Endothelial cell of umbilical vein (primary cell): ENCODE data around the gene DDX11. TPM values are rescaled to one million over a fixed set of nuclear protein-coding genes. Genes with fewer than 3 reads are reported as not detected.

Experiments used
- BruUV-seq: library from RNA; stranded (reverse); fragments of 400-500 nt; replicated peaks from 2 replicates; lab custom pipeline; 2021; lab: Mats Ljungman, UMichigan
- CTCF ChIA-PET: fragments of 300-600, 350-600 bp; sonication (Branson Sonifier 250); formaldehyde crosslinking; loops from one replicate; lab custom pipeline; 2021; ENCODE audit warnings: antibody characterized with exemption, inconsistent platforms; lab: Charles Lee
- POLR2A ChIA-PET: fragments of 300-600, 350-600 bp; sonication (Branson Sonifier 250); formaldehyde crosslinking; loops from one replicate; lab custom pipeline; 2021; ENCODE audit warnings: antibody characterized with exemption, inconsistent platforms; lab: Charles Lee
- DNase-seq: peaks from one replicate; pipeline ENCODE4 v3.0.0-alpha.2; 2011; ENCODE audit warnings: low read depth, low spot score
- FAIRE-seq: peaks from 2 replicates; lab custom pipeline; 2011; peaks lifted over from hg19 to GRCh38; lab: Jason Lieb, UNC
- H2AFZ ChIP-seq: 2 replicates; pipeline ENCODE4 v1.6.0; 2012; ENCODE audit warnings: low read depth, low read length, control low read depth, inconsistent platforms
- H3K27ac ChIP-seq: 2 replicates; pipeline ENCODE4 v1.5.1; 2011; ENCODE audit warnings: low read depth, mild to moderate bottlenecking, control low read depth, low read length, moderate library complexity; ENCODE audit not compliant: insufficient read depth
- H3K27me3 ChIP-seq, 2 experiments: 2 replicates each; pipeline versions ENCODE4 v1.6.0 to v1.6.1; 2011; ENCODE audit warnings: low read length in 2 of 2, mixed read lengths in 1 of 2; ENCODE audit not compliant: control insufficient read depth in 2 of 2, insufficient read depth in 2 of 2
- H3K36me3 ChIP-seq, 2 experiments: 2 replicates in 1 of 2; 3 replicates in 1 of 2; pipeline ENCODE4 v1.5.1; 2011; ENCODE audit warnings: low read length in 2 of 2, mild to moderate bottlenecking in 1 of 2, moderate library complexity in 1 of 2; ENCODE audit not compliant: control insufficient read depth in 2 of 2, insufficient read depth in 2 of 2; ENCODE audit errors: extremely low read depth in 1 of 2
- H3K4me1 ChIP-seq: 3 replicates; pipeline ENCODE4 v1.5.1; 2011; ENCODE audit warnings: mild to moderate bottlenecking, low read length; ENCODE audit not compliant: control insufficient read depth, insufficient read depth; ENCODE audit errors: extremely low read depth
- H3K4me2 ChIP-seq: 2 replicates; pipeline ENCODE4 v1.6.1; 2011; ENCODE audit warnings: low read length, control low read depth, mixed read lengths; ENCODE audit not compliant: insufficient read depth
- H3K4me3 ChIP-seq, 3 experiments: fragments of 200-600 bp in 1 of 3; sonication (generic), shearing (Covaris generic) in 1 of 3; replicated peaks in 1 of 3; 2 replicates each; pipeline ENCODE4 v1.5.1; 2011 to 2016; ENCODE audit warnings: control low read depth in 3 of 3, low read length in 3 of 3, mild to moderate bottlenecking in 2 of 3, inconsistent platforms in 1 of 3, low read depth in 1 of 3, moderate library complexity in 1 of 3; ENCODE audit not compliant: insufficient read depth in 1 of 3
- H3K79me2 ChIP-seq: 2 replicates; pipeline ENCODE4 v1.6.0; 2012; ENCODE audit warnings: low read length, inconsistent platforms; ENCODE audit not compliant: control insufficient read depth, insufficient read depth
- H3K9ac ChIP-seq: replicated peaks from 2 replicates; pipeline ENCODE3; 2011; ENCODE audit warnings: low read length, control low read depth; ENCODE audit not compliant: insufficient read depth; ENCODE audit errors: extremely low read depth
- H3K9me1 ChIP-seq: replicated peaks from 3 replicates; pipeline ENCODE4 v1.6.0; 2011; ENCODE audit warnings: mild to moderate bottlenecking, low read length; ENCODE audit not compliant: control insufficient read depth, insufficient read depth; ENCODE audit errors: extremely low read depth
- H3K9me3 ChIP-seq: replicated peaks from 2 replicates; pipeline ENCODE4 v1.5.1; 2012; ENCODE audit warnings: low read length, inconsistent platforms; ENCODE audit not compliant: control insufficient read depth, insufficient read depth
- H4K20me1 ChIP-seq: replicated peaks from 2 replicates; pipeline ENCODE3; 2011; ENCODE audit warnings: mild to moderate bottlenecking, low read length; ENCODE audit not compliant: control insufficient read depth, insufficient read depth; ENCODE audit errors: extremely low read depth
- EZH2 ChIP-seq: IDR thresholded peaks from 2 replicates; pipeline ENCODE4 v1.6.1; 2012; ENCODE audit warnings: borderline replicate concordance, low read depth, mild to moderate bottlenecking, moderate library complexity, low read length, inconsistent platforms; ENCODE audit not compliant: severe bottlenecking
- FOS ChIP-seq: IDR thresholded peaks from 2 replicates; pipeline ENCODE4 v1.6.1; 2011; ENCODE audit warnings: mild to moderate bottlenecking, low read length, moderate library complexity, borderline replicate concordance; ENCODE audit not compliant: insufficient read depth
- GATA2 ChIP-seq: IDR thresholded peaks from 2 replicates; pipeline ENCODE4 v1.7.0; 2011; ENCODE audit warnings: low read depth, mild to moderate bottlenecking, moderate library complexity, mixed read lengths, low read length; ENCODE audit not compliant: insufficient read length, insufficient read depth
- JUN ChIP-seq: IDR thresholded peaks from 2 replicates; pipeline ENCODE4 v1.6.1; 2011; ENCODE audit warnings: borderline replicate concordance, low read depth; ENCODE audit not compliant: insufficient read length, insufficient read depth
- MYC ChIP-seq: IDR thresholded peaks from one replicate; pipeline ENCODE4 v1.6.1; 2011; ENCODE audit warnings: mild to moderate bottlenecking, low read depth, low read length
- POLR2A ChIP-seq: IDR thresholded peaks from 2 replicates; pipeline ENCODE4 v1.6.1; 2012; ENCODE audit warnings: low read depth, mild to moderate bottlenecking, control low read depth, low read length
- POLR2AphosphoS5 ChIP-seq: IDR thresholded peaks from 2 replicates; pipeline ENCODE4 v1.6.1; 2012; ENCODE audit warnings: low read depth, mild to moderate bottlenecking, control low read depth, low read length, moderate library complexity; ENCODE audit not compliant: insufficient read depth
- dilution Hi-C: fragments of 300-500 bp; cut with MboI; formaldehyde crosslinking; loops from one replicate; pipeline ENCODE4 v1.15.0; 2019; ENCODE audit warnings: low sequenced_read_pairs; ENCODE audit not compliant: extremely low pct_ligation_motif_present
- intact Hi-C: fragments of 100-400 bp; cut with micrococcal nuclease; formaldehyde crosslinking; loops from one replicate; pipeline ENCODE4 v1.10.0; 2022
- polyA plus RNA-seq, 4 experiments: library from polyadenylated mRNA; depleted of rRNA in 3 of 4; stranded (reverse) in 3 of 4; unstranded in 1 of 4; fragments of >200 nt; gene quantifications; 2 replicates each; pipeline versions ENCODE4 v1.2.1 to v1.2.3, GENCODE V29; 2011 to 2012; ENCODE audit warnings: missing spikeins in 1 of 4
- total RNA-seq: library from RNA; stranded (reverse); gene quantifications from 2 replicates; pipeline ENCODE4 v1.2.3, GENCODE V29; 2021
- TF ChIP-seq, protein P1 (sequence below): IDR thresholded peaks from 2 replicates; pipeline ENCODE4 v1.6.1; 2011; ENCODE audit not compliant: insufficient read depth, insufficient read length
- TF ChIP-seq, protein P2 (sequence below), 2 donors: IDR thresholded peaks; 1 replicate in 1 of 2; 2 replicates in 1 of 2; pipeline ENCODE4 v1.5.1; 2011; ENCODE audit warnings: low read length in 2 of 2, mild to moderate bottlenecking in 2 of 2, moderate library complexity in 2 of 2, control low read depth in 1 of 2, inconsistent platforms in 1 of 2, low read depth in 1 of 2; ENCODE audit not compliant: insufficient read depth in 1 of 2; ENCODE audit errors: extremely low read depth in 1 of 2

The DDX11 gene
- total and polyA plus RNA-seq, 2 donors (not counting 3 experiments of a cell fraction or from before 2014, with no cell fraction given): 20.8 to 71.4 TPM

- dilution Hi-C loops: no loop called here
- Histone ChIP-seq H3K27ac (no peak overlapping the region), H3K4me1 (peaks cover 4% of the 10 kb centered on the region), H3K9me3 (no peaks in the 10 kb centered on the region), H2AFZ (no peak overlapping the region), H3K4me3 (no peak overlapping the region), H3K27me3 (peaks cover 15 to 23% of the 10 kb centered on the region in 2 experiments), H3K9me1 (no peaks in the 10 kb centered on the region), H3K4me2 (no peak overlapping the region), H3K79me2 (no peaks in the 10 kb centered on the region), H3K9ac (no peak overlapping the region), H3K36me3 (no peaks in the 10 kb centered on the region), H4K20me1 (no peaks in the 10 kb centered on the region)
- TF ChIP-seq POLR2AphosphoS5 (no peak), EZH2 (no peak), JUN (no peak), FOS (no peak), GATA2 (no peak), MYC (no peak), POLR2A (no peak)
- TF ChIP-seq, protein P1, sequence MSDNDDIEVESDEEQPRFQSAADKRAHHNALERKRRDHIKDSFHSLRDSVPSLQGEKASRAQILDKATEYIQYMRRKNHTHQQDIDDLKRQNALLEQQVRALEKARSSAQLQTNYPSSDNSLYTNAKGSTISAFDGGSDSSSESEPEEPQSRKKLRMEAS: no peak
- TF ChIP-seq, protein P2, sequence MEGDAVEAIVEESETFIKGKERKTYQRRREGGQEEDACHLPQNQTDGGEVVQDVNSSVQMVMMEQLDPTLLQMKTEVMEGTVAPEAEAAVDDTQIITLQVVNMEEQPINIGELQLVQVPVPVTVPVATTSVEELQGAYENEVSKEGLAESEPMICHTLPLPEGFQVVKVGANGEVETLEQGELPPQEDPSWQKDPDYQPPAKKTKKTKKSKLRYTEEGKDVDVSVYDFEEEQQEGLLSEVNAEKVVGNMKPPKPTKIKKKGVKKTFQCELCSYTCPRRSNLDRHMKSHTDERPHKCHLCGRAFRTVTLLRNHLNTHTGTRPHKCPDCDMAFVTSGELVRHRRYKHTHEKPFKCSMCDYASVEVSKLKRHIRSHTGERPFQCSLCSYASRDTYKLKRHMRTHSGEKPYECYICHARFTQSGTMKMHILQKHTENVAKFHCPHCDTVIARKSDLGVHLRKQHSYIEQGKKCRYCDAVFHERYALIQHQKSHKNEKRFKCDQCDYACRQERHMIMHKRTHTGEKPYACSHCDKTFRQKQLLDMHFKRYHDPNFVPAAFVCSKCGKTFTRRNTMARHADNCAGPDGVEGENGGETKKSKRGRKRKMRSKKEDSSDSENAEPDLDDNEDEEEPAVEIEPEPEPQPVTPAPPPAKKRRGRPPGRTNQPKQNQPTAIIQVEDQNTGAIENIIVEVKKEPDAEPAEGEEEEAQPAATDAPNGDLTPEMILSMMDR (IDR thresholded peaks at IDR 0.05; ENCODE audit: extremely low read depth in 1 of 2, insufficient read depth in 1 of 2, low read depth in 1 of 2, low read length in 2 of 2): no peak
- DNase-seq (no peak), FAIRE-seq (no peak)
- intact Hi-C loops: no loop called here
- POLR2A ChIA-PET: no interaction called here
- no TSS peak for BruUV-seq
- CTCF ChIA-PET: no interaction called here
Observed at GRCh38 chr12:31119192-31119802, 45.6 kb downstream of the DDX11 start.
